GM23338 (cell line): Measurements from ENCODE around the gene EXOC6B.

ENCODE experiments used
- CREB1 ChIP-seq: fragments of 250-450 bp; sonication (Bioruptor Pico); IDR thresholded peaks from 2 replicates; pipeline ENCODE4 v1.5.0; 2020; ENCODE audit warnings: low read depth, mild to moderate bottlenecking, moderate library complexity
- CTCF ChIP-seq, 2 experiments: fragments of 200-600 bp in 1 of 2; sonication (generic) in 1 of 2; conservative IDR thresholded peaks; 2 replicates each; pipeline versions ENCODE4 v1.5.1 to v1.6.1; 2016 to 2017; ENCODE audit warnings: antibody characterized with exemption in 2 of 2, low read depth in 2 of 2, mild to moderate bottlenecking in 2 of 2, moderate library complexity in 1 of 2
- EZH2 ChIP-seq: fragments of 200-600 bp; sonication (generic); IDR thresholded peaks from one replicate; pipeline ENCODE4 v1.8.0; 2017; ENCODE audit warnings: antibody characterized with exemption, mild to moderate bottlenecking, low read depth; ENCODE audit not compliant: unreplicated experiment
- POLR2AphosphoS5 ChIP-seq: IDR thresholded peaks from 2 replicates; pipeline ENCODE4 v1.6.1; 2016; ENCODE audit warnings: antibody characterized with exemption, low read depth

- TF ChIP-seq CTCF (conservative IDR thresholded peaks at IDR 0.05; ENCODE audit: low read depth in 2 of 2) (no peak), CREB1 (CRISPR knock-in tag) (no peak), POLR2AphosphoS5 (no peak), EZH2 (no peak)
These were observed 299.2 kb downstream of the EXOC6B start for GRCh38 chr2:72526623-72527022.
